ENCODE data around the gene DGKZ.

DGKZ gene

GRCh38 chr11:46333394-46333947 is 13.8 kb upstream of the DGKZ start:
- H3K4me3 ChIP-seq (ENCODE audit: low read length) = no peak overlapping the region; the same call in 1 of the 2 replicates

GRCh38 chr11:46334211-46334610 is 13.1 kb upstream of the DGKZ start:
- TF ChIP-seq ZNF274 (IDR thresholded peaks at IDR 0.05; ENCODE audit: low read depth, low read length) = no peak
- H3K4me3 ChIP-seq (ENCODE audit: low read length) = no peak overlapping the region

More at GRCh38 chr11:46333394-46333947, 13.8 kb upstream of the DGKZ start:
- no peak for TF ChIP-seq ZNF274 (IDR thresholded peaks at IDR 0.05; ENCODE audit: low read depth, low read length)

- H3K4me3 ChIP-seq (ENCODE audit: low read length) = no peak overlapping the region
- TF ChIP-seq ZNF274 (IDR thresholded peaks at IDR 0.05; ENCODE audit: low read depth, low read length) = no peak
These were observed 12.0 kb upstream of the DGKZ start for GRCh38 chr11:46335271-46335670.

GRCh38 chr11:46335890-46336562 is 11.2 kb upstream of the DGKZ start:
- H3K4me3 ChIP-seq (ENCODE audit: low read length) = no peak overlapping the region
- no peak for TF ChIP-seq ZNF274 (IDR thresholded peaks at IDR 0.05; ENCODE audit: low read depth, low read length)

GRCh38 chr11:46336563-46337180 is 10.6 kb upstream of the DGKZ start:
- no peak for TF ChIP-seq ZNF274 (IDR thresholded peaks at IDR 0.05; ENCODE audit: low read depth, low read length)
- no peak overlapping the region for H3K4me3 ChIP-seq (ENCODE audit: low read length)

GRCh38 chr11:46337626-46338345 is 9.5 kb upstream of the DGKZ start:
- TF ChIP-seq ZNF274 (IDR thresholded peaks at IDR 0.05; ENCODE audit: low read depth, low read length) = no peak

GRCh38 chr11:46338636-46338987 is 8.7 kb upstream of the DGKZ start:
- TF ChIP-seq ZNF274 (IDR thresholded peaks at IDR 0.05; ENCODE audit: low read depth, low read length) = no peak
- H3K4me3 ChIP-seq (ENCODE audit: low read length) = no peak overlapping the region

More at GRCh38 chr11:46337626-46338345, 9.5 kb upstream of the DGKZ start:
- H3K4me3 ChIP-seq (ENCODE audit: low read length) = no peak overlapping the region

GRCh38 chr11:46338988-46339666 is 8.1 kb upstream of the DGKZ start:
- no peak overlapping the region for H3K4me3 ChIP-seq (ENCODE audit: low read length)
- TF ChIP-seq ZNF274 (IDR thresholded peaks at IDR 0.05; ENCODE audit: low read depth, low read length) = no peak

GRCh38 chr11:46339816-46340215 is 7.4 kb upstream of the DGKZ start:
- no peak overlapping the region for H3K4me3 ChIP-seq (ENCODE audit: low read length)
- no peak for TF ChIP-seq ZNF274 (IDR thresholded peaks at IDR 0.05; ENCODE audit: low read depth, low read length)

GRCh38 chr11:46341454-46341853 is 5.8 kb upstream of the DGKZ start:
- TF ChIP-seq ZNF274 (IDR thresholded peaks at IDR 0.05; ENCODE audit: low read depth, low read length) = no peak
- no peak overlapping the region for H3K4me3 ChIP-seq (ENCODE audit: low read length)

GRCh38 chr11:46342239-46342638 is 5.0 kb upstream of the DGKZ start:
- TF ChIP-seq ZNF274 (IDR thresholded peaks at IDR 0.05; ENCODE audit: low read depth, low read length) = no peak
- no peak overlapping the region for H3K4me3 ChIP-seq (ENCODE audit: low read length)

GRCh38 chr11:46343520-46343919 is 3.7 kb upstream of the DGKZ start:
- no peak for TF ChIP-seq ZNF274 (IDR thresholded peaks at IDR 0.05; ENCODE audit: low read depth, low read length)
- H3K4me3 ChIP-seq (ENCODE audit: low read length) = no peak overlapping the region

GRCh38 chr11:46345131-46345597 is 2.1 kb upstream of the DGKZ start:
- H3K4me3 ChIP-seq (ENCODE audit: low read length) = peak overlapping the region; percentile 63; the same call in 1 of the 2 replicates
- no peak for TF ChIP-seq ZNF274 (IDR thresholded peaks at IDR 0.05; ENCODE audit: low read depth, low read length)
